ENCODE results near the gene CAMTA1. TPM values are rescaled to one million over a fixed set of nuclear protein-coding genes. Genes with fewer than 3 reads are reported as not detected.

The CAMTA1 gene
- total and polyA plus RNA-seq, 8 donors = 42.8 to 213 (median 118) TPM

DNA sequence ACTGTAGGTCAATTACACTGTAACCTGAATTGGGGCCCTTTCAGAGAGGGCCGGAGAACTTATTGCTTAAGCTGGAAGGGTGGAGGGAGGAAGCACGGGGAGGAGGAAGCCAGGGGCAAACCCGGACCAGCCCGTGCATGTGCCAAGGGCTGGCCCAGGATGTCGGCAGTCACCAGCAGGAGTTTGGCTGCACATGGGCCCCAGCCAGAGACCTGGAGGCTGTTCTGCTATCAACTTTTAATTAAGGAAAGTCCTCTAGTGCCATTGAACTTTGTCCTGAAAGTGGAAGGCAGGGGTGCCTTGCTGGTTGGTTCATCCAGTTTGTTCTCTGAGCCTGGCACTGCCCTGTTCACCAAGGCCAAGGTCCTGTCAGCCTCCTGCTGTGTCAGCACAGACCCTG lies 785.1 kb downstream of the CAMTA1 start:
- peak in 1 of 2 donors; percentile 80 for DNase-seq
- H3K36me3 ChIP-seq = no peaks in the 10 kb centered on the region
- no peaks in the 10 kb centered on the region for H3K9me3 ChIP-seq
- peaks cover 18 to 39% (median 29%) of the 10 kb centered on the region in 4 donors for H3K4me1 ChIP-seq
- no peaks in the 10 kb centered on the region for H3K27me3 ChIP-seq
- WGBS, 5 donors = 28 to 57% (median 33%) methylated on average over 2 to 5 of the region's 5 CpGs
- TF ChIP-seq EP300 (IDR thresholded peaks at IDR 0.05) (no peak), POLR2AphosphoS5 (IDR thresholded peaks at IDR 0.05) (peak in 1 of 3 donors; percentile 8)
- peak overlapping the region in 4 of 5 donors; percentile 38 to 63 (median 60) for H3K27ac ChIP-seq
- intact Hi-C loops (cut with DNase I; ENCODE audit: low total_unique reads) = no loop called here
- no peak overlapping the region for H3K4me3 ChIP-seq

- DNase-seq = peak in 1 of 2 donors; percentile 53
- no peaks in the 10 kb centered on the region for H3K27me3 ChIP-seq
- no peaks in the 10 kb centered on the region for H3K9me3 ChIP-seq
- no peak overlapping the region for H3K4me3 ChIP-seq
- intact Hi-C loops (cut with DNase I; ENCODE audit: low total_unique reads) = no loop called here
- WGBS, 5 donors = 18 to 41% (median 33%) methylated on average over 5 of the region's 5 CpGs
- H3K27ac ChIP-seq = peak overlapping the region in 4 of 5 donors; percentile 18 to 80 (median 76)
- peaks cover 18 to 39% (median 31%) of the 10 kb centered on the region in 4 donors for H3K4me1 ChIP-seq
- peak in 1 of 3 donors; percentile 18 for TF ChIP-seq POLR2AphosphoS5 (IDR thresholded peaks at IDR 0.05)
- TF ChIP-seq CTCF (IDR thresholded peaks at IDR 0.05) = no peak
- no peak for TF ChIP-seq POLR2A (IDR thresholded peaks at IDR 0.05)
- no peaks in the 10 kb centered on the region for H3K36me3 ChIP-seq
Measured at GRCh38 chr1:7572654-7573152, 787.4 kb downstream of the CAMTA1 start.

DNA sequence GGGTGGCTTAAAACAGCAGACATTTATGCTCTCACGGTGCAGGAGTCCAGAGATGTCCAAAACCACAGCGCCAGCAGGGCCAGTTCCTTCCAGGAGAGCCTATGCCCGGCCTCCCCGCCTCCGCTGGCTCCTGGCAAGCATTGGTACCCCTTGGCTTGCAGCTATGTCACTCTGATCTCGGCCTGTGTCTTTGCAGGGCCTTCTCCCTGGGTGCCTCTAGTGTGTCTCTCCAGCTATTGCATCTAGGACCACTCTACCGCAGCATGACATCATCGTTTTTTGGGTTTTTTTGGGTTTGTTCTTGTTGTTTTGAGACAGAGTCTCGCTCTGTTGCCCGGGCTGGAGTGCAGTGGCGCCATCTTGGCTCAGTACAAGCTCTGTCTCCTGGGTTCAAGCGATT lies 788.2 kb downstream of the CAMTA1 start:
- intact Hi-C loops (cut with DNase I; ENCODE audit: low total_unique reads) = no loop called here
- WGBS, 5 donors = 83 to 92% (median 89%) methylated on average over 12 of the region's 12 CpGs
- Histone ChIP-seq H3K4me3 (no peak overlapping the region), H3K36me3 (no peaks in the 10 kb centered on the region), H3K27me3 (no peaks in the 10 kb centered on the region), H3K27ac (peak overlapping the region; percentile 27 to 80 (median 74)), H3K9me3 (no peaks in the 10 kb centered on the region), H3K4me1 (peaks cover 18 to 39% (median 31%) of the 10 kb centered on the region in 4 donors)
- DNase-seq = no peak
- TF ChIP-seq POLR2A (IDR thresholded peaks at IDR 0.05) = no peak
- no peak for TF ChIP-seq CTCF (IDR thresholded peaks at IDR 0.05)
- no peak for TF ChIP-seq POLR2AphosphoS5 (IDR thresholded peaks at IDR 0.05)
- no peak for TF ChIP-seq EP300 (IDR thresholded peaks at IDR 0.05)

GRCh38 chr1:7574121-7575040 lies 789.1 kb downstream of the CAMTA1 start:
- H3K9me3 ChIP-seq = no peaks in the 10 kb centered on the region
- TF ChIP-seq POLR2AphosphoS5 (IDR thresholded peaks at IDR 0.05) (peak in 2 of 3 donors; percentile 21 to 41), POLR2A (IDR thresholded peaks at IDR 0.05) (no peak)
- intact Hi-C loops (cut with DNase I; ENCODE audit: low total_unique reads) = no loop called here
- H3K4me3 ChIP-seq = no peak overlapping the region
- peak overlapping the region; percentile 43 to 80 (median 74) for H3K27ac ChIP-seq
- DNase-seq = peak; percentile 62 to 86
- H3K27me3 ChIP-seq = no peaks in the 10 kb centered on the region
- 19 to 45% (median 38%) methylated on average over 18 to 26 of the region's 26 CpGs for WGBS, 5 donors
- H3K4me1 ChIP-seq = peaks cover 18 to 39% (median 31%) of the 10 kb centered on the region in 4 donors
- no peaks in the 10 kb centered on the region for H3K36me3 ChIP-seq

GRCh38 chr1:7575041-7575400 lies 789.8 kb downstream of the CAMTA1 start:
- H3K36me3 ChIP-seq = no peaks in the 10 kb centered on the region
- intact Hi-C loops (cut with DNase I; ENCODE audit: low total_unique reads) = no loop called here
- 66 to 100% (median 80%) methylated on average over 2 of the region's 2 CpGs for WGBS, 5 donors
- peak overlapping the region; percentile 43 to 80 (median 74) for H3K27ac ChIP-seq
- TF ChIP-seq CTCF (IDR thresholded peaks at IDR 0.05) (peak in 1 of 7 experiments; percentile 8), POLR2A (IDR thresholded peaks at IDR 0.05) (no peak)
- H3K9me3 ChIP-seq = no peaks in the 10 kb centered on the region
- DNase-seq = no peak
- no peak overlapping the region for H3K4me3 ChIP-seq
- peaks cover 18 to 37% (median 31%) of the 10 kb centered on the region in 4 donors for H3K4me1 ChIP-seq
- H3K27me3 ChIP-seq = peaks cover 0 to under 1% (median 0%) of the 10 kb centered on the region in 3 donors

All from stomach (tissue), 9 donors.